GM21737 (cell line): ENCODE measurements around the gene SNAP47.
A peak's percentile ranks its signal among the peaks of the same experiment; 100 is the strongest.

Experiments used
- ATAC-seq: cut with Tn5 transposase; IDR thresholded peaks from one replicate; pipeline ENCODE4 v1.9.1; 2021; ENCODE audit warnings: mild to moderate bottlenecking, moderate library complexity; ENCODE audit not compliant: unreplicated experiment

Gene SNAP47

GRCh38 chr1:227780101-227781044, 45.1 kb downstream of the SNAP47 start:
- ATAC-seq, result no peak

- no peak for ATAC-seq
These were observed 46.2 kb downstream of the SNAP47 start for GRCh38 chr1:227781314-227781930.

DNA sequence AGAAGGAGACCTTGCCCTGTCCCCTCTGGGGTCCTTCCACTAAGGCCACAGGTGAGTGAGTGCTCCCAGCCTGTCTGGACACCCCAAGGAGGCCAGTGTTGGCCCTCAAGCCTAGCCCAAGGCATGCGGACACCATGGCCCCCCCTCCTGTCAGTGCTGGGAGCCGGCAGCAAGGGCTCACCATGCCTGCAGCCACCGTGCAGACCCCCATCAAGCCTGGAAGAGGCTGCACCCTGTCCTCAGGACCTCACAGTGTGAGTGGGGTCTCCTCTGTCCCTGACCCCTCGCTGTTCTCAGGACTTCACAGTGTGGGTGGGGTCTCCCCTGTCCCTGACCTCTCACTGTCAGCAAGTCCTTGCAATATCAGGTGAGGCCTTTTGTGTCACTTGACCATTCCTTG, 47.0 kb downstream of the SNAP47 start:
- no peak for ATAC-seq

DNA sequence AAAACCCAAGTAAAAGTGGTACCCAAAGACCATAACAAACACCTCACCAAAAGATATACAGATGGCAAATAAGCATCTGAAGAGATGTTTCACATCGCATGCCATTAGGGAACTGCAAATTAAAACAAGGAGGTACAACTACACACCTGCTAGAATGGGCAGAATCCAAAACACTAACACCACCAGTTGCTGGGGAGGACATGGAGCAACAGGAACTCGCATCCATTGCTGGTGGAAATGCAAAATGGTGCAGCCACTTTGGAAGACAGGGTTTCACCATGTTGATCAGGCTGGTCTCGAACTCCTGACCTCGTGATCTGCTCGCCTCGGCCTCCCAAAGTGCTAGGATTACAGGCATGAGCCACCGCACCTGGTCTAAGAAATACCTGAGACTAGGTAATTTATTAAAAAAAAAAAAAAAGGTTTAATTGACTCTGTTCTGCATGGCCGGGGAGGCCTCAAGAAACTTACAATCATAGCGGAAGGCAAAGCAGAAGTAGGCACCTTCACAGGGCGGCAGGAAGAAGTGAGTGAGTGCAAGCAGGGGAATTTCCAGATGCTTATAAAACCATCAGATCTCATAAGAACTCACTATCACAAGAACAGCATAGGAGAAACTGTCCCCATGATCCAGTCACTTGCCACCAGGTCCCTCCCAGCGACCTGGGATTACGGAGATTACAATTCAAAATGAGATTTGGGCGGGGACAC, 50.0 kb downstream of the SNAP47 start:
- no peak for ATAC-seq

DNA sequence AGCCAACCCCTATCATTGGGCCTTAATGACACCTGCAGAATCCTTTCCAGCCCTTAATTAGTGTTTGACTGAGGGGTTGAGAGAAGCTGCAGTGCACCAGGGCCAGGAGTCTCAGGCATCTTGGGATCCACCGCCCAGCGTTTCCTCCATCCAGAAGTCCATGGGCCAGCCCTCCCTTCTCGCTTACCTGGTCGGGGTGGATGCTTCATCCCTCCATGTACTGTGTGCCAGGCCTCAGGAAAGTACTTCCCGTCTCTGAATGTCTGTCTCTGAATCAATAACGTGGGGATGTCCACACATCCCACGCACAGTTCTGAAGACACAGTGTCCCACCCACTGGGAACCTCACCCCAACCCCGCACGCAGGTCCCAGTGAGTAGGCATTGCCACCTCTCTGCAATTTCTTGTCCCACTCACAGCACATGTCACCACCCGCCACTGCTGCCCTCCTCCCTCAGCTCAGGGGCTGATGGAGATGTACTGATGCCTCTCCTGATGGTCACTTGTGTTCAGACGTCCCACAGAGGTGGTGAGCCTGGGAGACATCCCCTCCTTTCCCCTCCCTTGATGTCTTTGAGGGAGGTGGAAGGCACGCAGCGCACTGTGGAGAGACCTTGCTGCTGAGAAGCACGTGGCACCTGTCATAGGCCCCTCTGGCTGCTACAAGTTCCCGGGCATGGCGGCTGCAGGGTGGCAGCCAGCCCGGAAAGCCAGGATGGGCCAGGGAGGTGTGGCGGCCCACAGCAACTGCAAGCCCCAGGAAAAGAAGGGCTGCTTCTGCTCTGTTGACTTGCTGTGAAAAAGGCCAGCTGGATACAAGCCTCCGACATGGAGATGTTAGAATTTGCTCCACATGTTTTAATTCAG, 50.8 kb downstream of the SNAP47 start:
- no peak for ATAC-seq

- no peak for ATAC-seq
These were observed 51.7 kb downstream of the SNAP47 start for GRCh38 chr1:227786673-227787512.

GRCh38 chr1:227787513-227788270, 52.5 kb downstream of the SNAP47 start:
- peak; percentile 94 for ATAC-seq

DNA sequence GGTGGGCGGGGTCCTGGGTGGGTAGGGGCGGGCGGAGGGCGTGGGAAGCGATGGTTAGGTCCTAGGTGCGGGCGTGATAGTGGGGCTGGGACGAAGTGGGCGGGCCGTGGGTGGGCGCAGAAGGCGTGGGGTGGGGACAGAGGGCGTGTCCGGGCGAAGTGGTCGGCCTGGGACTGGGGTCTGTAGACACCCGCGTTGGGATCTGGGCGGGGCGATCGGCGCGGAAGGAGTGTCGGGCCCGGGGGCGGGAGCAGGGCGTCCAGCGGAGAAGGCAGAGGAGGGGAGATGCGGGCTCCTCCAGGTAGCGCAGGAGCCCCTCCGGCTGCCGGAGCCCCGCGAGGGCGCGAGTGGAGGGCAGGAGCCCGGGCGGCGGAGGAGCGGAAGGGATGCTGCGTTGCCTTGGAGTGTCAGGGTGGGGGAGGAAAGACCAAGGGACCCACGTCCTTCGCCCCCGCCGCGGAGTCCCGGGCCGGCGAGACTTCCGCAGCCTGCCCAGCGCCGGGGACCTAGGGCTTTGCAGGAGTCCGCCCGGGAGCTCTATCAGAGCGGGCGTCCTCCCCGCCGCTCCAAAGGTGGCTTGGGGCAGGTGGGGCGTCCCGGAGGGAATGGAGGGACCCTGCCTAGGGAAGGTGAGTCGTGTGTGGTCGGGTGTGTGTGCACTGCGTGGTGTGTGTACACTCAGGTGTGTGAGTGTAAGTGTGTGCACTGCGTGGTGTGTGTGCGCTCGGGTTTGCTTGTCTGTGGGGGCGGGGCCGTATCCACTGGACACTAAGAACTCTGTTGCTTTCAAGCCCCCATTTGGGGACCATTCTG, 53.2 kb downstream of the SNAP47 start:
- ATAC-seq, result peak; percentile 48

DNA sequence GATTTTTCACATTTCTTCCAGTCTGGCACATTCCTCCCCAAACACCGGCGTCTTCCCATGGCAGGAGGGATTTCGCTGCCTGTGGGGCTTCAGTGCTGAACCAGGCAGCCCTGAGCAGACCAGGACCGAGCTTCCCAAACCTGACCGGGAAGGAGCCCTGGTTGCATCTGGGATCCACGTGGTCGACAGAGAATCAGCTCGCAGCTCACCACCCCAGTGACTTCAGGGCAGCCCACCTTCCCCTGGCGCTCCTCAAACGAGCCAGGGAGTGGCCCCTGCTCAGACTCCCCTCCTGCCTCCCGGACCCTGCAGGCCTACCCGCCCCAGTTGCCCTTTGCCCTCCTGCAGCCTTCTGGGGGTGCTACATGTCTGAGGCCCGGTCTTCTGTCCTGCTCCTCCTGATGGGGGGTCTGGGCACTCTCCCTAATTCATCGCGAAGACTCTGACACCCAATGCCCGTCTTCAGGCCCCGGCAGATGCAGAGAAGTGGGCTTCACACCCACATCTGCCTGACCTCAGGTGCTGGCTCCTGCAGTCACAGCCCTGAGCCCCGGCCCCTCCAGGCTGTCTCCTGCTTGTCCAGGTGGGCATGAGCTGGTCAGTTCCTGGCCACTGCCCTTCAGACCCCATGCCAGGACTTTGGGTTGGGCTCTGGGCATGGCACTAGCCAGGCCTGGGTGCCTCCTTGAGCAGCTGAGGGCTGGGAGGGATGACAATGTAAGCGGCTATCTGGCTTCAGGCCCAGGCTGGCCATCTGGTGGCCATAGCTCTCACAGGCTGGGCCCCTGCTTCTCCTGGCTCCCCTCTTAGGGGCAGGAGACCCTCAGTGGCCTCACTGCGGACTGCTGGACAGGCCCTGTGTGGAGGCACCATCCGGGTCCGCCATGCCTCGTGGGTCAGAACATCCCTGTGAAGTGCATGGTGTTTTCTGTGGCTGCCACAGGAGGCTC, 54.1 kb downstream of the SNAP47 start:
- no peak for ATAC-seq

- ATAC-seq, result no peak
These were observed 54.8 kb downstream of the SNAP47 start for GRCh38 chr1:227790034-227790400.

- no peak for ATAC-seq
These were observed 55.6 kb downstream of the SNAP47 start for GRCh38 chr1:227790868-227791267.

DNA sequence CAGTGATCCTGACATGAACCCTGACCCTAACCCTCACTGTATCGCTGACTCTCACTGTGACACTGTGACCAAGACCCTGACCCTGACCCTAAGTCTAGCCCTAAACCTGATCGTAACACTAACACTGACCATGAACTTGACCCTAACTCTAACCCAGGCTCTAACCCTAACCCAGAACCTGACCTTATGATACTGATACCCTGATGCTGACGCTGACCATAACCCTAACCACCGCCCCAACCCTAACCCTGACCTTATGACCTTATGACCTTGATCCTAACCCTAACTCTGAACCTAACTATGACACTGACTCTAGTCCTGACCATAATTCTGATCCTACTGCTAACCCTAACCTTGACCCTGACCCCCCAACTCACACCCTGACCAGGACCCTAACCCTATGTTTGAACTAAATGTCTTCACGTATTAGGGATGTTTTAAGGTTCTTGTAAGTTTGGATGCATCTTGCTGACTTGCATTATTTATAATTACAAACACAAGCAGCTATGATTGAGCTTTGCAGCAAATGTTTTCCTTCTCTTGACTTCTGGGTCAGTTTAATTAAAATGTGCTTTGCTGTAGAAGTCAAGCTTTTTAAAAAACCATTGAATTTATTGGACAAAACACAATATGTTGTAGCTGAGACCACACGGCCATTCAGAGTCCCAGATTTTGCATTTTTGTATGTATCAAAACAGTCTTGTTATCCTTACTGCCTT, 56.3 kb downstream of the SNAP47 start:
- no peak for ATAC-seq

GRCh38 chr1:227792216-227793078, 57.2 kb downstream of the SNAP47 start:
- ATAC-seq, result no peak

GRCh38 chr1:227793079-227793947, 58.1 kb downstream of the SNAP47 start:
- no peak for ATAC-seq
